OCI-LY7 (cell line): Measurements from ENCODE around the gene CHD1L. TPM values are rescaled to one million over a fixed set of nuclear protein-coding genes. Genes with fewer than 3 reads are reported as not detected.

Experiments
- BruUV-seq: library from RNA; stranded (reverse); fragments of 400-500 nt; replicated peaks from 2 replicates; lab custom pipeline; 2021; lab: Mats Ljungman, UMichigan
- CTCF ChIA-PET: fragments of 300-600 bp; sonication (Branson Sonifier 250); formaldehyde crosslinking; loops from one replicate; lab custom pipeline; 2022; ENCODE audit warnings: antibody characterized with exemption; ENCODE audit not compliant: unreplicated experiment; lab: Charles Lee
- POLR2A ChIA-PET: fragments of 300-600 bp; sonication (Branson Sonifier 250); formaldehyde crosslinking; loops from one replicate; lab custom pipeline; 2022; ENCODE audit warnings: antibody characterized with exemption; lab: Charles Lee
- DNase-seq: peaks from one replicate; pipeline ENCODE4 v3.0.0-alpha.2; 2015; ENCODE audit warnings: low spot score
- H2AFZ ChIP-seq: fragments of 200-600 bp; sonication (generic), shearing (Covaris generic); 2 replicates; pipeline ENCODE4 v1.6.1; 2014; ENCODE audit warnings: mild to moderate bottlenecking, antibody characterized with exemption, low read length, moderate library complexity
- H3K27ac ChIP-seq: fragments of 200-600 bp; sonication (generic); 2 replicates; pipeline ENCODE4 v1.5.1; 2014; ENCODE audit warnings: mixed run types, low read depth, mild to moderate bottlenecking, moderate library complexity, low read length, inconsistent platforms; ENCODE audit not compliant: poor library complexity, severe bottlenecking
- H3K36me3 ChIP-seq: fragments of 200-600 bp; sonication (generic); 2 replicates; pipeline ENCODE4 v1.6.1; 2014; ENCODE audit warnings: mild to moderate bottlenecking, antibody characterized with exemption, low read length, moderate library complexity, mixed read lengths; ENCODE audit not compliant: insufficient read depth
- H3K4me1 ChIP-seq: fragments of 200-600 bp; sonication (generic); 2 replicates; pipeline ENCODE4 v1.5.1; 2014; ENCODE audit warnings: mild to moderate bottlenecking, low read length; ENCODE audit not compliant: insufficient read depth, poor library complexity, severe bottlenecking
- H3K4me2 ChIP-seq: fragments of 200-600 bp; sonication (generic); 2 replicates; pipeline ENCODE4 v1.6.1; 2014; ENCODE audit warnings: mild to moderate bottlenecking, low read length
- H3K4me3 ChIP-seq: fragments of 200-600 bp; sonication (generic); 2 replicates; pipeline ENCODE4 v1.5.1; 2014; ENCODE audit warnings: mild to moderate bottlenecking, low read depth, low read length; ENCODE audit not compliant: poor library complexity, severe bottlenecking
- H3K79me2 ChIP-seq: fragments of 200-600 bp; sonication (generic); 2 replicates; pipeline ENCODE4 v1.6.1; 2016; ENCODE audit warnings: low read depth, mild to moderate bottlenecking, low read length, moderate library complexity, mixed read lengths; ENCODE audit not compliant: insufficient read depth
- H3K9me2 ChIP-seq: fragments of 200-600 bp; sonication (generic); 2 replicates; pipeline ENCODE4 v1.6.1; 2016; ENCODE audit warnings: mild to moderate bottlenecking, low read length, mixed read lengths; ENCODE audit not compliant: insufficient read depth
- H3K9me3 ChIP-seq: fragments of 200-600 bp; sonication (generic); 2 replicates; pipeline ENCODE4 v1.6.1; 2014; ENCODE audit warnings: mild to moderate bottlenecking, mixed run types, low read length, mixed read lengths
- H4K20me1 ChIP-seq: fragments of 200-600 bp; sonication (generic); 2 replicates; pipeline ENCODE4 v1.6.1; 2014; ENCODE audit warnings: mild to moderate bottlenecking, antibody characterized with exemption, low read length, moderate library complexity, mixed read lengths; ENCODE audit not compliant: insufficient read depth
- CTCF ChIP-seq: fragments of 200-600 bp; sonication (generic); conservative IDR thresholded peaks from 2 replicates; pipeline ENCODE4 v1.5.1; 2014; ENCODE audit warnings: mild to moderate bottlenecking, antibody characterized with exemption, low read length, moderate library complexity, mixed read lengths
- EZH2phosphoT487 ChIP-seq: fragments of 200-600 bp; sonication (generic); IDR thresholded peaks from 2 replicates; pipeline ENCODE4 v1.6.1; 2018; ENCODE audit warnings: low read depth, borderline replicate concordance, mild to moderate bottlenecking, mixed run types, antibody characterized with exemption, low read length, moderate library complexity, mixed read lengths
- intact Hi-C: fragments of 100-400 bp; cut with micrococcal nuclease; formaldehyde crosslinking; loops from one replicate; pipeline ENCODE4 v1.10.0; 2022; ENCODE audit not compliant: unreplicated experiment
- total RNA-seq, 2 experiments: library from RNA; depleted of rRNA in 1 of 2; stranded (reverse); fragments of >200 nt in 1 of 2; shearing (Covaris generic) in 1 of 2; gene quantifications; 2 replicates each; pipeline ENCODE4 v1.2.3, GENCODE V29; 2014 to 2022

The CHD1L gene
- total RNA-seq, 2 experiments from 2014 or later = 42.2 to 52.5 TPM

- ChIA-PET POLR2A (no interaction called here), CTCF (no interaction called here)
- BruUV-seq = no TSS peak
- Histone ChIP-seq H3K79me2 (no peaks in the 10 kb centered on the region), H3K4me3 (no peak overlapping the region), H3K36me3 (peaks cover 94% of the 10 kb centered on the region), H2AFZ (no peak overlapping the region), H3K4me2 (no peak overlapping the region), H3K27ac (no peak overlapping the region), H3K4me1 (no peaks in the 10 kb centered on the region), H4K20me1 (no peaks in the 10 kb centered on the region), H3K9me2 (no peaks in the 10 kb centered on the region), H3K9me3 (no peaks in the 10 kb centered on the region)
- DNase-seq = no peak
- intact Hi-C loops = no loop called here
- TF ChIP-seq EZH2phosphoT487 (no peak), CTCF (no peak)
Observed at GRCh38 chr1:147267711-147268110, 25.2 kb downstream of the CHD1L start.

- POLR2A ChIA-PET = no interaction called here
- no TSS peak for BruUV-seq
- H3K36me3 ChIP-seq = peaks cover 89% of the 10 kb centered on the region
Observed at GRCh38 chr1:147270721-147271120, 28.2 kb downstream of the CHD1L start.

More at GRCh38 chr1:147270721-147271120, 28.2 kb downstream of the CHD1L start:
- H3K4me2 ChIP-seq = no peak overlapping the region
- no peaks in the 10 kb centered on the region for H3K79me2 ChIP-seq
- DNase-seq = no peak
- H4K20me1 ChIP-seq = no peaks in the 10 kb centered on the region
- H3K9me2 ChIP-seq = no peaks in the 10 kb centered on the region
- H3K27ac ChIP-seq = no peak overlapping the region
- TF ChIP-seq EZH2phosphoT487 (no peak), CTCF (no peak)
- H3K9me3 ChIP-seq = no peaks in the 10 kb centered on the region
- intact Hi-C loops = loop anchor here (5.0 kb wide), 2 partner anchors 117 to 622 kb away; no protein-coding TSS in a partner anchor
- no peaks in the 10 kb centered on the region for H3K4me1 ChIP-seq
- no peak overlapping the region for H2AFZ ChIP-seq
- CTCF ChIA-PET = no interaction called here
- H3K4me3 ChIP-seq = no peak overlapping the region
